HG03045 (cell line): ENCODE data around the gene KLK7.
"Not testable (repeated sequence)": the region's sequence is repeated elsewhere in the genome, so short reads cannot be mapped to it uniquely, and the experiment has no call there.

Experiments used
- ATAC-seq: cut with Tn5 transposase; IDR thresholded peaks from one replicate; pipeline ENCODE4 v1.9.1; 2021; ENCODE audit warnings: mild to moderate bottlenecking, moderate library complexity; ENCODE audit not compliant: unreplicated experiment

KLK7 gene

GRCh38 chr19:51012661-51013190, 29.0 kb upstream of the KLK7 start:
- no peak for ATAC-seq

DNA sequence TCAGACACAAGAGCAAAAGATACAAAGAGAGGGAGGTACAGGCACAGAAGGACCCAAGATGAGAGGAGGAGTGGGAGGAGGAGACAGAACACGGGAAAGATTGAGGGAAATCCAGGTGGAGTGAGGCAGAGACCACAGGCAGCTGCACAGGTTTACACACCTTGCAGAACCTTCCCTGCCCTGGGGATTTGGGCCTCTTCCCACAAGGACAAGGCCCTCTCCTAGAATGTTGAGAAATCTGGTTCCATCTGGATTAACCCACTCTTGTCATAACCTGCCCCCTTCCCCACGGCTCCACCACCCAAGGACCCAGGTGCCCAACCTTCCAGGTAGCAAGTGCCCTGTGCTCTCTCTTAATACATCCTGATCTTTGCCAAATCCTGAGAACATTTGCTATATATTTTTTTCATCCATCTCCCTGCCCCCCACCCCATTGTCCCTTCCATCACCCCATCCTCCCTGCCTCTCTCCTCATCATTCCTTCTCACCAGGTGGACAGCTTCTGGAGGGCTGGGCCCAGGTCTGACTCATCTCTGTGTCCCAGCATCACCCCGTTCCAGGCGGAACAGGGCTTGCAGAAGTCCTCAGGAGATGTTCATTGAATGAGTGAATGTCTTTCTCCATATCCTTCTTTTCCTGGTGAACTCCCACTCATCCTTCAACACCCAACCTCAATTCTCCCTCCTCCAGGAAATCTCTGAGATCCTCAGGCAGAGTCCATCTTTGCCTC, 26.5 kb upstream of the KLK7 start:
- ATAC-seq = no peak

DNA sequence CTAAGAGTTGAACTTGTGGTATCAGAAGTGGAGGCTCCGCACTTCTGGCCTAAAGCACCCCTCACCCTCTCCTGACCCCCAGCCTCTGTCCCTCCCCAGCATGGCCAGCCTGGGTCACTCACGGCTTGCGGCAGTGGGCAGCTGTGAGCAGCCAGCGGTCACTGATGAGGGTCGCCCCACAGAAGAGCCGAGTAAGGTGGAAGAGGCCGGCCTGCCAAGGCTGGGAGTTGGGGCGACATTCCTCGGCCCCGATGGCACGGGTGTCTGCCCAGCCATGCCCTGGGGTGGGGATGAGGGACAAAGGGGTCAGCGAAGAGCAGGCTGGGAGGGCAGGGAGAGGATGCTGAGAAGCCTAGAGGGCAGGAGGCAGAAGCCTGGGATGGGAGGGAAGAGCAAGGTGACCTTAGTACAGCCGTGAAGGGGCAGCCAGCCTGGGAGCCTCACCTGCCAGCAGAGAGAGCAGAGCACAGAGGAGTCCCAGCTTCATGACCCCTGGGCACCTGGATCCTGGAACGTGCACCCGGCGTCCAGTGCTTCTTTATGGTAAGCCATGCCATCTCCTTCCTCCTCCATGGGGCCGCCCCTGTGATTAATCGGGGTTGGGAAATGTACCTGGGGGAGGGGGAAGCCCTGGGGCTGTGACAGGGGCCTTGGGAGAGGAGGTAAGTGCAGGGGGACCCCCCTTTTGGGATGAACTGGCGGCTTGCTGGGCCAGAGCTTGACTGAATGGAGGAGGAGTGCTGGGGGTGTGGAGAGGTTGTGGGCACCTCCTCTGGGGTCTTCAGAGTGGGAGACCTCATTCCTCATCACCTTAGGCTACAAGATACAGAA, 25.6 kb upstream of the KLK7 start:
- ATAC-seq = no peak

- ATAC-seq = no peak
Measured at GRCh38 chr19:51007488-51007887, 23.8 kb upstream of the KLK7 start.

GRCh38 chr19:51006406-51006805, 22.7 kb upstream of the KLK7 start:
- no peak for ATAC-seq

- ATAC-seq = no peak
Measured at GRCh38 chr19:51005248-51005647, 21.5 kb upstream of the KLK7 start.

DNA sequence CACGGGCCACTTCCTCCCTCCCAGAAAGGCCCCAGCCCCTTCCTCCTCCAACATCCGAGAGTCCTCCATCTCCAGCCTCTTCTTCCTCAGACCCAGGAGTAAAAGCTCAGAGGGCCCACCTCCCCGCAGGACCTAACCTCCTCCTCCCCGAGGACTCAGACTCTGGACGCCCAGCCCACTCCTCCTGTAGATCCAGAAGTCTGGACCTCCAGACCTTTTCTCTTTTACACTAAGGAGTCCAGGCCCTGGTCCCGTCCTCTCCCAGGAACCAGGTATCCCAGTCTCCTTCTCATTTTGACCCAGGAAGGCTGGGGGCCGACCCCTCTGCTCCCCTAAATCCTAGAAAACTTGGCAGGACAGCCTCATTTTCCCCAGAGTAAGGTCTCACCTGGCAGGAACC, 19.6 kb upstream of the KLK7 start:
- no peak for ATAC-seq

DNA sequence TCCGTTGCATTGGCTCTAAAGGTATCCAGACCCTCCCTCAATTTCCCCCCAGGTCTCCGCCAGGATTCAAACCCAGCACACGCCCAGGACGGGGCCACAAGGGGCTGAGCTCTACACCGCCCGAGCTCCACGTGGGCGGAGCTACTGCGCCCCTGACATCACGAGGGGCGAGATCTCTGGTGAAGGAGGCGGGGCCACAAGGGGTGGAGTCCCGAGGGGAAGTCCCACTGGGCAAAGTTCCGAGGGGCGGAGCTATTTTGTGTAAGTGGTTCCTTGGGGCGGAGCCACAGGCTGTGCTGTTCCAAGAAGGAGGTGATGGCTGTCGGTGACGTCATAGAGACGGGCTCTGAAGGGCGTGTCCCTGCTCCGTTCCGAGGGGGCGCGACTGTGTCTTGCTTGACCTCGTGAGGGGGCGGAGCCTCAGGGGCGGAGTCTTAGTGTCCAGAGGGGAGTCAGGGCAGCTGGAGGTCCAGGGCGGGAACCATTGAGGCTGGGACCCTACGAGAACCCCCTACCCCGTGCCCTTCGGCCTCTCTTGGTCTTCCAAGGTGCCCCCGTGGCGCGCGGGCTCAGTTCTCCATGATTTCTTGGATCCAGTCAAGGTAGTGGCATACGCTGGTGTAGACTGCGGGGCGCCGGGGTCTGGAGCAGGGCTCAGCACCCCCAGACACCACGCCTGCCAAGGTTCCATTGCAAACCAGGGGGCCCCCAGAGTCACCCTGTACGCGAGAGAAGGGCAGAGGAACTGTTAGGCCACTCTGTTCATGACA, 19.0 kb upstream of the KLK7 start:
- ATAC-seq = no peak

- no peak for ATAC-seq
Measured at GRCh38 chr19:51002089-51002532, 18.4 kb upstream of the KLK7 start.

GRCh38 chr19:51001515-51001914, 17.8 kb upstream of the KLK7 start, which contains the start of gene KLK8:
Gene KLK8, minus strand, starts transcription at chr19:51001604. Its CDS starts 437 bp downstream, at chr19:51001167.
- no peak for ATAC-seq

DNA sequence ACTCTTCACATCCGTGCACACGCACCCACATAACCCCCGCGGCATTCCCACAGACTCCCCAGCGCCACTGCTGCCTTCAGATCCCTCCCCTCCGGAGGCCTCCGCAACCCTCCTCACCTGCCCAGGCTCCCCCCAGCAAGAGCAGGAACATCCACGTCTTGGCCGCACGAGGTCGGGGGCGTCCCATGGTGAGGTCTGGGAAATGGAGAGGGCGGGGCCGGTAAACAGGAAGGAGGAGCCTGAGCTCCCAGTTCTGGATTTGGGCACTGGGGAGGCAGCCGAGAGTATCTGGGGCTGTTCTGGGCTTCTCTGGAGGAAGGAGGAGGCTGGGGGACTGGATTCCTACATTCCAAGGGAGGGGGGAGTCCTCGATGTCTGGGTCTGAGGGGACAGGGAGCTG, 17.3 kb upstream of the KLK7 start:
- no peak for ATAC-seq

DNA sequence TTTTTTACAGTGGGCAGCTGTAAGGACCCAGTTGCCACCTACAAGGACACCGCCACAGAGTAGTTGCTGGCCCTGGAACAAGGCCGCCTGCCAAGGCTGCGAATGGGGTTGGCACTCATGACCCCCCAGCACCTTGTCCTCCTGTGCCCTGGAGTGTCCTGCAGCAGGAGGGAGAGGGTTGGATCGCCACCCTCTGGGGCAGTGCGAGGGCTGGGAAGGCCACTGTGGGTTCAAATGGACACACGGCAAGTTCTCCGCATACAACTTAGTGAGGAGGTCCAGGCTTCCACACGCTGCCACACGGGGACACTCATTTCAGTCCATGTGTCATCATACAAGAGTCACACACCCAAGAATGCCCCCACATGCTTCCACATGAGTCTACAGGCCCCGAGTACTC, 16.7 kb upstream of the KLK7 start:
- no peak for ATAC-seq

GRCh38 chr19:50998686-50999085, 15.0 kb upstream of the KLK7 start:
- ATAC-seq = no peak

- ATAC-seq = no peak
Measured at GRCh38 chr19:50998061-50998460, 14.3 kb upstream of the KLK7 start.

- no peak for ATAC-seq
Measured at GRCh38 chr19:50994129-50994528, 10.4 kb upstream of the KLK7 start.

GRCh38 chr19:50992666-50993035, 8.9 kb upstream of the KLK7 start:
- no peak for ATAC-seq

GRCh38 chr19:50984416-50984815, 699 bp upstream of the KLK7 start:
- ATAC-seq = not testable (repeated sequence)

GRCh38 chr19:50982186-50982585, 1.5 kb downstream of the KLK7 start:
- no peak for ATAC-seq

- no peak for ATAC-seq
Measured at GRCh38 chr19:50981587-50982146, 2.0 kb downstream of the KLK7 start.

- ATAC-seq = no peak
Measured at GRCh38 chr19:50980208-50980607, 3.5 kb downstream of the KLK7 start.

- no peak for ATAC-seq
Measured at GRCh38 chr19:50979758-50980157, 4.0 kb downstream of the KLK7 start.
